Thyroid gland (tissue), 4 donors: ENCODE results near the gene KLF1. TPM values are rescaled to one million over a fixed set of nuclear protein-coding genes. Genes with fewer than 3 reads are reported as not detected.
A peak's percentile ranks its signal among the peaks of the same experiment; 100 is the strongest.

Experiments used
- DNase-seq, 2 donors: peaks; one replicate each; pipeline ENCODE4 v3.0.0-alpha.2; 2019
- H3K27ac ChIP-seq, 3 donors: fragments of 200-600 bp; sonication (generic); 1 replicate in 2 of 3; 2 replicates in 1 of 3; pipeline ENCODE4 v1.5.1; 2016 to 2019; ENCODE audit warnings: mild to moderate bottlenecking in 1 of 3, moderate library complexity in 1 of 3
- H3K27me3 ChIP-seq: fragments of 200-600 bp; sonication (generic); one replicate; pipeline ENCODE4 v1.5.1; 2019
- H3K36me3 ChIP-seq, 2 donors: fragments of 200-600 bp; sonication (generic); one replicate each; pipeline ENCODE4 v1.5.1; 2016 to 2019
- H3K4me1 ChIP-seq, 2 donors: fragments of 200-600 bp; sonication (generic); one replicate each; pipeline ENCODE4 v1.5.1; 2017 to 2019
- H3K4me3 ChIP-seq, 3 donors: fragments of 200-600 bp; sonication (generic); replicated peaks in 1 of 3; 1 replicate in 2 of 3; 2 replicates in 1 of 3; pipeline ENCODE4 v1.5.1; 2016; ENCODE audit warnings: mild to moderate bottlenecking in 1 of 3
- H3K9me3 ChIP-seq: fragments of 200-600 bp; sonication (generic); one replicate; pipeline ENCODE4 v1.5.1; 2017
- POLR2A ChIP-seq, 2 donors: fragments of 450-650 bp; IDR thresholded peaks; one replicate each; pipeline ENCODE4 v1.6.1; 2017; ENCODE audit warnings: antibody characterized with exemption in 2 of 2, mild to moderate bottlenecking in 2 of 2, moderate library complexity in 1 of 2
- WGBS, 2 donors: methylation state at CpG; one replicate each; pipeline ENCODE4 v1.1.5; 2017; 5-methylcytosine and 5-hydroxymethylcytosine counted together
- intact Hi-C: fragments of 100-400 bp; cut with DNase I; formaldehyde crosslinking; loops from one replicate; pipeline ENCODE4 v1.15.1; 2023
- microRNA-seq: library from miRNA; unstranded; fragments of <30 nt; microRNA quantifications from one replicate; pipeline ENCODE4, GENCODE V29; 2016
- small RNA-seq: library from RNA; depleted of rRNA; stranded (forward); fragments of <200 nt; gene quantifications from one replicate; pipeline ENCODE3, GENCODE V24; 2016
- total RNA-seq, 4 donors: library from RNA; depleted of rRNA; stranded (reverse); fragments of >200 nt; gene quantifications; one replicate each; pipeline ENCODE4 v1.2.3, GENCODE V29; 2016
- TF ChIP-seq, protein P1 (sequence below), 6 experiments: fragments of 200-600 bp in 3 of 6; fragments of 450-650 bp in 3 of 6; sonication (generic) in 3 of 6; IDR thresholded peaks; one replicate each; pipeline ENCODE4 v1.5.1; 2016 to 2019; ENCODE audit warnings: antibody characterized with exemption in 6 of 6, mild to moderate bottlenecking in 2 of 6, inconsistent platforms in 1 of 6, moderate library complexity in 1 of 6

Gene KLF1
- total RNA-seq, 4 donors from 2014 or later = not detected

DNA sequence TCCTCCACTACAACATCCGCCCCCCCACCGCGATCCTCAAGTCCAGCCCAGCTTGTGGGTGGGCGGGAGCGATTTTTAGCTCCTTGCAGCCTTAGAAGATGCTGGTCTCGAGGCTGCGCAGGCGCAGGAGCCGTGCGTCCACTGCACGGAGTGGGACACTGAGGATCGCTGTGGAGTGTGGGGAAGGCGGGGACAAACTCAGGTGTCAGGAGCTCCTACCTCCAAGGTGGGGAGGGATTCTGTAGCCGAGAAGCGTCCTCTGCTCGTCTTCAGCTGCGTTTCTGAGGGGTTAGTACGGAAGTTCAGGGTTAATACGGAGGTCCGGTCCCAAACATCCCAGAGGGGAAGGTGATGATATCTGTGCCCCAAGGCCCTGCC lies 52.4 kb downstream of the KLF1 start, which contains the start of gene RTBDN:
RTBDN (minus strand) TSS at position 14 of the 378 bp plus-strand sequence. CDS start 4,600 bp downstream, outside the sequence.
- intact Hi-C loops = no loop called here
- no peak within 1 kb of the TSS for H3K27ac ChIP-seq
- no peak for DNase-seq
- H3K27me3 ChIP-seq = peaks cover 54% of the 10 kb centered on the region
- no peaks in the 10 kb centered on the region for H3K9me3 ChIP-seq
- 9 to 10% methylated on average over 19 to 20 of the region's 20 CpGs for WGBS, 2 donors
- no peaks in the 10 kb centered on the region for H3K36me3 ChIP-seq
- H3K4me3 ChIP-seq = peak within 1 kb of the TSS in 1 of 3 donors; percentile 24
- peaks cover 7 to 26% of the 10 kb centered on the region in 2 donors for H3K4me1 ChIP-seq
- no peak for TF ChIP-seq POLR2A (IDR thresholded peaks at IDR 0.05)
- TF ChIP-seq, protein P1, sequence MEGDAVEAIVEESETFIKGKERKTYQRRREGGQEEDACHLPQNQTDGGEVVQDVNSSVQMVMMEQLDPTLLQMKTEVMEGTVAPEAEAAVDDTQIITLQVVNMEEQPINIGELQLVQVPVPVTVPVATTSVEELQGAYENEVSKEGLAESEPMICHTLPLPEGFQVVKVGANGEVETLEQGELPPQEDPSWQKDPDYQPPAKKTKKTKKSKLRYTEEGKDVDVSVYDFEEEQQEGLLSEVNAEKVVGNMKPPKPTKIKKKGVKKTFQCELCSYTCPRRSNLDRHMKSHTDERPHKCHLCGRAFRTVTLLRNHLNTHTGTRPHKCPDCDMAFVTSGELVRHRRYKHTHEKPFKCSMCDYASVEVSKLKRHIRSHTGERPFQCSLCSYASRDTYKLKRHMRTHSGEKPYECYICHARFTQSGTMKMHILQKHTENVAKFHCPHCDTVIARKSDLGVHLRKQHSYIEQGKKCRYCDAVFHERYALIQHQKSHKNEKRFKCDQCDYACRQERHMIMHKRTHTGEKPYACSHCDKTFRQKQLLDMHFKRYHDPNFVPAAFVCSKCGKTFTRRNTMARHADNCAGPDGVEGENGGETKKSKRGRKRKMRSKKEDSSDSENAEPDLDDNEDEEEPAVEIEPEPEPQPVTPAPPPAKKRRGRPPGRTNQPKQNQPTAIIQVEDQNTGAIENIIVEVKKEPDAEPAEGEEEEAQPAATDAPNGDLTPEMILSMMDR (IDR thresholded peaks at IDR 0.05) = no peak

Small RNAs within 50 kb of the gene (microRNA-seq; reads per million reads assigned to microRNA genes)
- not detected for gene MIR5695
- not detected for gene MIR6794

Small RNAs within 50 kb of the gene (small RNA-seq; reads per million reads assigned to genes)
- gene MIR5695 (not detected), gene MIR6794 (not detected)

Other genes with a start within 250 kb of the KLF1 start
- 100 to 1,000 TPM in 1 of 4 donors, 10 to 100 TPM in 3; 38.0 to 106 (median 82.5) TPM for gene MAN2B1, start 220.5 kb downstream of the KLF1 start, total RNA-seq
- 10 to 100 TPM in 3 of 4 donors, 1 to 10 TPM in 1; 9.5 to 17.5 (median 14.3) TPM for gene WDR83, start 220.4 kb downstream of the KLF1 start, total RNA-seq
- gene DHPS, start 205.3 kb downstream of the KLF1 start, total RNA-seq = 100 to 1,000 TPM; 105 to 122 (median 115) TPM
- gene GNG14, start 199.2 kb downstream of the KLF1 start, total RNA-seq = not detected
- gene FBXW9, start 190.6 kb downstream of the KLF1 start, total RNA-seq = 10 to 100 TPM in 2 of 4 donors, 1 to 10 TPM in 2; 5.9 to 13.7 (median 11.3) TPM
- 10 to 100 TPM; 50.8 to 59.8 (median 54.8) TPM for gene TNPO2, start 163.3 kb downstream of the KLF1 start, total RNA-seq
- gene TRIR, start 152.5 kb downstream of the KLF1 start, total RNA-seq = 100 to 1,000 TPM; 261 to 416 (median 329) TPM
- gene GET3, start 149.7 kb downstream of the KLF1 start, total RNA-seq = 10 to 100 TPM; 70.7 to 88.8 (median 83.3) TPM
- not detected for gene BEST2, start 135.4 kb downstream of the KLF1 start, total RNA-seq
- 100 to 1,000 TPM; 128 to 145 (median 136) TPM for gene HOOK2, start 111.6 kb downstream of the KLF1 start, total RNA-seq
- gene JUNB, start 95.7 kb downstream of the KLF1 start, total RNA-seq = 100 to 1,000 TPM; 111 to 393 (median 220) TPM
- gene PRDX2, start 85.4 kb downstream of the KLF1 start, total RNA-seq = 100 to 1,000 TPM; 166 to 496 (median 328) TPM
- gene THSD8, start 85.1 kb downstream of the KLF1 start, total RNA-seq = under 1 TPM in 1 of 4 donors, not detected in 3; 0.67 TPM
- 10 to 100 TPM in 1 of 4 donors, 1 to 10 TPM in 3; 1.5 to 11.8 (median 5.4) TPM for gene RNASEH2A, start 80.6 kb downstream of the KLF1 start, total RNA-seq
- gene RTBDN, start 52.6 kb downstream of the KLF1 start, total RNA-seq = not detected
- gene MAST1, start 48.7 kb downstream of the KLF1 start, total RNA-seq = under 1 TPM in 1 of 4 donors, not detected in 3; 0.56 TPM
- 10 to 100 TPM; 35.4 to 67.3 (median 59.1) TPM for gene DNASE2, start 5.8 kb downstream of the KLF1 start, total RNA-seq
- 10 to 100 TPM; 31.2 to 63.7 (median 46.7) TPM for gene GCDH, start 4.0 kb upstream of the KLF1 start, total RNA-seq
- gene SYCE2, start 32.1 kb upstream of the KLF1 start, total RNA-seq = not detected
- 10 to 100 TPM; 43.5 to 61.5 (median 53.4) TPM for gene FARSA, start 46.5 kb upstream of the KLF1 start, total RNA-seq
- gene CALR, start 51.4 kb upstream of the KLF1 start, total RNA-seq = 1,000 to 10,000 TPM; 1,892 to 4,270 (median 2,942) TPM
- 100 to 1,000 TPM in 2 of 4 donors, 10 to 100 TPM in 2; 72.0 to 128 (median 101) TPM for gene RAD23A, start 58.7 kb upstream of the KLF1 start, total RNA-seq
- 10 to 100 TPM; 31.8 to 68.3 (median 55.2) TPM for gene GADD45GIP1, start 70.0 kb upstream of the KLF1 start, total RNA-seq
- under 1 TPM in 2 of 4 donors, not detected in 2; 0.40 to 0.45 TPM for gene DAND5, start 82.4 kb upstream of the KLF1 start, total RNA-seq
- 10 to 100 TPM; 38.8 to 70.2 (median 62.4) TPM for gene NFIX, start 108.3 kb upstream of the KLF1 start, total RNA-seq
- gene LYL1, start 215.7 kb upstream of the KLF1 start, total RNA-seq = 10 to 100 TPM in 1 of 4 donors, 1 to 10 TPM in 3; 4.2 to 10.9 (median 7.7) TPM
- gene TRMT1, start 229.5 kb upstream of the KLF1 start, total RNA-seq = 10 to 100 TPM; 23.9 to 31.3 (median 29.1) TPM
- gene NACC1, start 231.1 kb upstream of the KLF1 start, total RNA-seq = 10 to 100 TPM; 16.9 to 67.7 (median 43.0) TPM